GM21381 (cell line): ENCODE measurements around the gene FAAP20.

Experiments
- ATAC-seq: cut with Tn5 transposase; IDR thresholded peaks from one replicate; pipeline ENCODE4 v1.9.1; 2021; ENCODE audit warnings: mild to moderate bottlenecking, moderate library complexity; ENCODE audit not compliant: unreplicated experiment

FAAP20 gene

GRCh38 chr1:2194319-2194897, at the start of gene FAAP20:
FAAP20 (minus strand) TSS chr1:2194772; CDS start chr1:2194749, 23 bp downstream.
- ATAC-seq, result peak; percentile 39

- no peak for ATAC-seq
These were observed 48.5 kb upstream of the FAAP20 start for GRCh38 chr1:2242814-2243725.

- no peak for ATAC-seq
These were observed 47.2 kb upstream of the FAAP20 start for GRCh38 chr1:2241820-2242219.

DNA sequence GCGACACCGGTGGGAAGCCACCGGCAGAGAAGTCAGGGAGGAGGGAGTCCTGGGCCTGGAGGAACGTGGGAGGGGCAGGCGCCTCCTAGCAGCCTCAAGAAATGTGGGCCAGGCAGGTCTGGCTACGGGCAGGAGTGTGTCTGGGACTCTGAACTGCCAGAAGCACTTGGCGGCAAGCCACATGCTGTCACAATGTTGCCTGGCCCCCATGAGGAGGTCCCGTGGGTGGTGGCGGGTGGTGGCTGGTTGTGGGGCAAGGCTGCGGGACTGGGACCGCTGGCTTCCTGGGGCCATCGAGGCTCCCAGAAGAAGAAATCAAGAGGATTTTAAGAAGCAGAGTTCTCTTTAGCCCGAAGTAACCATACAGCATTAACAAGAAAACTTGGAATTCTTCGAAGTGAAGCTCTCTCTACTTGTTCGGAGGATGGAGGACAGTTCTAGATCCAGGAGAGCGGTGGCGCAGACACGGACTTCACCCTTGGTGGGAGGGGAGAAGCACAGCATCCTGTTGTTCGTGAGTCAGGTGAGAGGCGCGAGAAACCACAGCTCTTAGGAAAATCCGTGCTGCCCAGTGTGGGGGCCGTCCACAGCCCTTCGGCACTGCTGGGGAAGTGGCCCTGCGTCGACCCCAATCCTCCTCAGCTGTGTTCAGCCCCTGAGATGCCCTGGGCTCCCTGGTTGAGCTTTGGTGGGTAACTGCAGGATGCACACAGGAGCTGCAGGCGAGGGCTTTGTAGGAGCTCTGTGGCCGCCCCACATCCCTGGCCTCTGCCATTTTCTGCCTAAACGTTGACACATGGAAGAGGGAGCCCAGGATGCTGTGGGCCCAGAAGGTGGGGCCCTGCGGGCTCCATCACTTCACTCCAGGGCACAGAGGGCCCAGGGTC, 45.9 kb upstream of the FAAP20 start:
- ATAC-seq, result no peak

- ATAC-seq, result no peak
These were observed 44.9 kb upstream of the FAAP20 start for GRCh38 chr1:2239384-2239985.

DNA sequence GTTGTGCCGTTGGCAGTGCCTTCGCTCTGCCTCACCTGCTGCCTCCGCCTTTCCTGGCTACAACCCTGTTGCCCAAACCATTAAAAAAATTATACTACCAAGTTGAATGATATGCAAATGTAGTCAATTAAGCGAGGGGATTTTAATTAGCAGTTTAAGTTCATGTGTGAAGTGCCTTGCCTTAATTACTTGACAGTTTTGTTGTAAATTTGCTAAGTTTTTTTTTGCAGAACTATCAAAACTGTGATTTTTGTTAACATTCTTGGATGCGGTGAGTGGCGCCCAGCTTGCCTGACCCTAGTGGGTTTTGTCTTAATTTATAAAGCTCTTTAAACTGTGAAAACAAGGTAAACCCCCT, 44.4 kb upstream of the FAAP20 start:
- no peak for ATAC-seq

- no peak for ATAC-seq
These were observed 43.9 kb upstream of the FAAP20 start for GRCh38 chr1:2238361-2239012.

DNA sequence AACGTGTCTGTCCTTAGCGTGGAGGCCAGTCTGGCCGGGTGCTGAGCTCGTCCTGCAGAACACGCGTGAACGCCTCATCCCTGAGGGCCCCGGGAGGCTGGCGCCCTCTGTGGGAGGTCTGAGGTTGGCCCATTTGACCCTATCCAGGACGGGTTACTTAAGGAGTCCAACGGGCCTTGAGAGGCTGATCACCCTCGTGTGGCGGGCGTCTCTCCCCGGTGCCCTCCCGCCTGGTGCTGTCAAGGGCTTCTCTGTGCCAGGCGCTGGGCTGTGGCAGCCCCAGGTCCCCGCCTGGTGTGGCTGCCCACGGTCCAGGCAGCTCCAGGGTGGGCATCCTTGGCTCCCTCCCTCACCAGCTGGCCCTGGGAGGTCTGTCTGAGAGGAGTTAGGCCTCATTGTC, 43.2 kb upstream of the FAAP20 start:
- no peak for ATAC-seq

DNA sequence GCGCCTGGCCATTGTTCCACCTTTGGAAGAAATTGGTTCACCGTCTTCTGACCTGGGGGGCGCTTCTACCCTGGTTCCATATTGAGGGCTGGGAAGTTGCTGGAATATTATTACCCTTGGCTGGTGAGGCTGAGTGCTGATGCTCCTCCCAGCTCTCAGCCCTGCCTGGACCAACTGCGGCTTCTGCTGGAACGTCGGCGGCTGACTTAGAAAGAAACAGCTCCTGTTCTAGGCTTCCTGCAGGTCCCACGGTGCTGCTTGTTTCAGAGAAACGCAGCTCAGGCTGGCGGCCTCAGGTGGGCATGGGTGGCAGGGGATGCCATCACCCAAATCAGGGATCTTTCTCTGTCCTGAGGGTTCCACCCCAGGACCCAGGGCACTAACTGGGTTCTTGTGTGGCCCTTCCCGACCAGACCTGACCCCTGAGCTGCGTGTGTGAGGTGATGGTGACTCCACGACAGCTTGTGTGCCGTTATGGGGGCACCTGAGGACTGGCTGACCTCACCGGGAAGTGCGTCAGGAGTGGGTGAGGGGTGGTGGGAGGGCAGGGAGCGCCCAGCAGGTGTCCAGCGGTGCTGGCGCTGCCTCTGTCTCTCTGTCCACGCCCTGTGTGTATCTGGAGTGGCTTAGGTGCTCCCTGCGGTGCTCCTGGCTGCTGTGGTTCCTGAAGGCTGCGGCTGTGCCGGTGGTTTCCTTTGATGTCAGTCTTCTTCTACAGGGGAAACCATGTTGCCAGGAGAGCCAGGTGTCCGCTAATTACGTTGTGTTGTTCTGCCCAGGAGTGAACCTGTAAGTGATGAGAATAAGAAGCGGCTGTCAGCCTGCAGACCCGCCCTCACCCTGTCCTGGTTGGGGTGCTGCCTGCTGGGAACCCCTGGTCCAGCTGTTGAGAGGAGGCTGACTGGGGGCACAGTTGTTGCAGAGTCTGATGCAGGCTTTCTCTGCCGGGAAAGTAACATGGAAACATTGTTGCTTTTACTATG, 42.4 kb upstream of the FAAP20 start:
- no peak for ATAC-seq

GRCh38 chr1:2235300-2235998, 40.9 kb upstream of the FAAP20 start:
- no peak for ATAC-seq

DNA sequence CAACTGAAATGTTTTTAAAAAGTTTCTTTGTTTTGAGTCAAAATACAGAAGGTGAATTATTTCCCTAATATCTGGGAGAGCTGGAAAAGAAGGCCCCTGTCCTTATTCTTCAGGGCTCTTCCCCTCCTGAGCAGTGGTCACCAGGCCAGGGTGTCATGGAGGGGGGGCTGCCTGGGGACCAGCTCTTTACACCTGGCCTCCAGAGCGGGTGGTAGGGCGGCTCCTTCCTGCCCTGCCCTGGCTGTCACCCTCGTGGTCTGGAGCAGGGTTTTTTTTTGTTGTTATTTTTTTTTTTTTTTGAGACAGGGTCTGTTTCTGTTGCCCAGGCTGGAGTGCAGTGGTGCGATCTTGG, 40.2 kb upstream of the FAAP20 start:
- no peak for ATAC-seq

DNA sequence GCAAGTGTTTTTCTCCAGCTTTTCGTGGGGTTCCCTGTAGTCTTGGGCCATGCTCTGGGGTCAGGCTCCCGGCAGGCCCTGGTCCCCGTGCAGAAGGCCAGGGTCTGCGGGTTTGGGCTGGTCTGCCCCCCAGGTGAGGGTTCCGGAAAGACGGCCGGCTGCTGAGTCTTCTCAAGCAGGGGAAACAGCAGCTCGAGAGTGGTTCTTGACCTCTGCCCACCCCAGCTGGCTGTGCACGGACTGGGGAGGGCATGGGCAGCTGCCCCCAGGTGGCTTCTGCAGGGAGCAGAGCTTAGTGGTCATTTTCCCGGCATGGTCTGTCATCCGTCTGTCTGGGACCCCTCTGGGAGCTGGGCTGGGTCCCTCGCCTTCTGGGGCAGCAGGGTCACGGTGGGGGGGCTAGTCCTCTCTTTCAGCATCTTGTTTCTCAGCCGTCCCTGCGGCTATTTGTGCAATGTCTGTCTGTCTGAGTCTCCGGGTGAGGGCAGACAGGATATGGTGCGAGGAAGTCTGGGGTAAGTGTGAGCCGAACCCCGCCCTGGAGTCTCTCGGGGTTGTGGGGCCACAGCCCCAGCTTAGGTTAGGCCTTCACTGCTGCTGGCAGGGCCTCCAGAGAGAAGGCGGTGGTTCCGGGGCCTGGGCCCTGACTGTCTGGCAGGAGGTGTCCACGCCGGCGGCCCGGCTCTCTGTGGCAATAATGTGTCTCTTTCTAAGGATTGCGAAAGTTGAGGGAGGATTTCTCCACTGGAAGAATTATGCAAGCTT, 39.6 kb upstream of the FAAP20 start:
- ATAC-seq, result peak; percentile 47

GRCh38 chr1:2233468-2233867, 38.9 kb upstream of the FAAP20 start:
- ATAC-seq, result no peak

DNA sequence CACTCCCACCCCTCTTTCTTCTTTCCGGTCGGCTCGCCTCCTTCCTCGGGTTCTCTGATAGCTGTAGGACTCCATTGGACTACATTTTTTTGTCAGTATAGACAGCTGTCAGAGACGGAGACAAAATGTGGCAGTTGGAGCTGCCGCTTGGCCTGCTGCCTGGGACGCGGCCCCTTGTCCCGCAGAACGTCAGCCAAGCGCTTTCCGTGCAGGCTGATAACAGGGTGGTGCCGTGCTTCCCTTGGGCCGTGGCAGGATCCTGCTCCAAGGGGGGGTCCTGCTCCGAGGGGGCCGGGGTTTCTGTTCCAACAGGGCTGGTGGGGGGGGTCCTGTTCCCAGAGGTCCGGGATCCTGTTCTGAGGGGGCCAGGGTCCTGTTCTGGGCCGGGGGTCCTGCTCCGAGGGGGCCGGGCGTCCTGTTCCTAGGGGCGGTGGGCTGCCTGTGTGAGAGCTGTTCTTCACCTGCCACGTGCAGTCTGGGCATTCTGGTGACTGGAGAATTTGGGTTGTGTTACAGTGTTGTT, 38.4 kb upstream of the FAAP20 start:
- ATAC-seq, result no peak

- ATAC-seq, result no peak
These were observed 37.8 kb upstream of the FAAP20 start for GRCh38 chr1:2232255-2232915.

GRCh38 chr1:2231532-2232254, 37.1 kb upstream of the FAAP20 start:
- ATAC-seq, result no peak
